IMR-90 (cell line): ENCODE data around the gene OPHN1. TPM values are rescaled to one million over a fixed set of nuclear protein-coding genes. Genes with fewer than 3 reads are reported as not detected.

ENCODE experiments used
- ATAC-seq: fragments of 200-7000 bp; cut with Tn5 transposase; 2 replicates; pipeline ENCODE4 v1.9.1; 2020; ENCODE audit warnings: low read depth, mild to moderate bottlenecking, moderate library complexity
- BruUV-seq: library from RNA; stranded (reverse); fragments of 400-500 nt; replicated peaks from 2 replicates; lab custom pipeline; 2021; lab: Mats Ljungman, UMichigan
- CTCF ChIA-PET: fragments of 300-600 bp; formaldehyde crosslinking; extraction: SDS; loops from one replicate; lab custom pipeline; 2021; ENCODE audit warnings: antibody characterized with exemption; lab: Yijun Ruan, JAX
- POLR2A ChIA-PET: fragments of 300-600 bp; sonication (Branson Sonifier 250); formaldehyde crosslinking; loops from one replicate; lab custom pipeline; 2022; ENCODE audit warnings: antibody characterized with exemption; ENCODE audit not compliant: unreplicated experiment; lab: Charles Lee
- DNase-seq: peaks from one replicate; pipeline ENCODE4 v3.0.0; 2013
- H2AFZ ChIP-seq: replicated peaks from 2 replicates; pipeline ENCODE3; 2013; ENCODE audit warnings: low read length, mild to moderate bottlenecking; ENCODE audit not compliant: poor library complexity
- H2AK5ac ChIP-seq: 2 replicates; pipeline ENCODE4 v1.6.1; 2013; ENCODE audit warnings: low read depth, low read length, inconsistent platforms
- H2AK9ac ChIP-seq: replicated peaks from 2 replicates; pipeline ENCODE3; 2013; ENCODE audit warnings: mild to moderate bottlenecking, low read depth, low read length, moderate library complexity; ENCODE audit not compliant: poor library complexity
- H2BK120ac ChIP-seq: 2 replicates; pipeline ENCODE4 v1.6.1; 2013; ENCODE audit warnings: low read depth, low read length, inconsistent platforms
- H2BK15ac ChIP-seq: 3 replicates; pipeline ENCODE4 v1.6.1; 2013; ENCODE audit warnings: low read depth, low read length, inconsistent platforms
- H2BK20ac ChIP-seq: 2 replicates; pipeline ENCODE4 v1.6.1; 2013; ENCODE audit warnings: low read depth, mild to moderate bottlenecking, inconsistent platforms, low read length, moderate library complexity
- H2BK5ac ChIP-seq: 2 replicates; pipeline ENCODE4 v1.6.1; 2013; ENCODE audit warnings: mild to moderate bottlenecking, low read depth, low read length, inconsistent platforms; ENCODE audit not compliant: poor library complexity, severe bottlenecking
- H3K14ac ChIP-seq: replicated peaks from 2 replicates; pipeline ENCODE4 v1.6.1; 2013; ENCODE audit warnings: low read depth, low read length, inconsistent platforms
- H3K18ac ChIP-seq: 2 replicates; pipeline ENCODE4 v1.6.1; 2013; ENCODE audit warnings: low read depth, low read length, control low read depth
- H3K23ac ChIP-seq: 2 replicates; pipeline ENCODE4 v1.6.1; 2013; ENCODE audit warnings: low read depth, low read length, inconsistent platforms
- H3K27ac ChIP-seq: 2 replicates; pipeline ENCODE4 v1.5.1; 2013; ENCODE audit warnings: mild to moderate bottlenecking, control low read depth, low read length; ENCODE audit not compliant: insufficient read depth
- H3K27me3 ChIP-seq: 2 replicates; pipeline ENCODE4 v1.6.1; 2013; ENCODE audit warnings: low read length; ENCODE audit not compliant: control insufficient read depth, insufficient read depth
- H3K36me3 ChIP-seq: 2 replicates; pipeline ENCODE4 v1.6.1; 2013; ENCODE audit warnings: low read length, mixed read lengths; ENCODE audit not compliant: control insufficient read depth, insufficient read depth
- H3K4ac ChIP-seq: 2 replicates; pipeline ENCODE4 v1.6.1; 2013; ENCODE audit warnings: low read depth, low read length, inconsistent platforms
- H3K4me1 ChIP-seq: 2 replicates; pipeline ENCODE4 v1.6.1; 2013; ENCODE audit warnings: low read length, mixed read lengths; ENCODE audit not compliant: control insufficient read depth, insufficient read depth
- H3K4me2 ChIP-seq: 2 replicates; pipeline ENCODE4 v1.6.1; 2013; ENCODE audit warnings: low read depth, mild to moderate bottlenecking, control low read depth, low read length, moderate library complexity
- H3K4me3 ChIP-seq: 2 replicates; pipeline ENCODE4 v1.5.1; 2013; ENCODE audit warnings: low read depth, mild to moderate bottlenecking, control low read depth, low read length, moderate library complexity; ENCODE audit not compliant: insufficient read depth
- H3K56ac ChIP-seq: 2 replicates; pipeline ENCODE4 v1.6.1; 2013; ENCODE audit warnings: low read length, inconsistent platforms; ENCODE audit not compliant: insufficient read depth; ENCODE audit errors: extremely low read depth
- H3K79me1 ChIP-seq, 2 experiments: 2 replicates each; pipeline ENCODE4 v1.6.1; 2013; ENCODE audit warnings: low read length in 2 of 2, inconsistent platforms in 1 of 2, low read depth in 1 of 2
- H3K9ac ChIP-seq: 2 replicates; pipeline ENCODE4 v1.6.1; 2013; ENCODE audit warnings: low read depth, low read length, control low read depth
- H3K9me1 ChIP-seq: 2 replicates; pipeline ENCODE4 v1.6.1; 2013; ENCODE audit warnings: low read length, inconsistent platforms; ENCODE audit not compliant: insufficient read depth
- H3K9me3 ChIP-seq: 2 replicates; pipeline ENCODE4 v1.6.1; 2013; ENCODE audit warnings: low read length; ENCODE audit not compliant: control insufficient read depth, insufficient read depth
- H4K20me1 ChIP-seq: 2 replicates; pipeline ENCODE4 v1.6.1; 2013; ENCODE audit warnings: low read length, inconsistent platforms; ENCODE audit not compliant: insufficient read depth
- H4K5ac ChIP-seq: 2 replicates; pipeline ENCODE4 v1.6.1; 2013; ENCODE audit warnings: mild to moderate bottlenecking, low read depth, low read length, control low read depth
- H4K8ac ChIP-seq, 2 experiments: 2 replicates each; pipeline ENCODE4 v1.6.1; 2013; ENCODE audit warnings: low read depth in 2 of 2, low read length in 2 of 2, control low read depth in 1 of 2, inconsistent platforms in 1 of 2
- H4K91ac ChIP-seq: 2 replicates; pipeline ENCODE4 v1.6.1; 2013; ENCODE audit warnings: low read depth, low read length, inconsistent platforms; ENCODE audit not compliant: insufficient read depth
- BHLHE40 ChIP-seq: fragments of 150-350 bp; IDR thresholded peaks from 2 replicates; pipeline ENCODE4 v1.6.1; 2016; ENCODE audit warnings: mild to moderate bottlenecking, low read depth, low read length
- CEBPB ChIP-seq: IDR thresholded peaks from 2 replicates; pipeline ENCODE4 v1.6.1; 2012; ENCODE audit warnings: low read depth, low read length, improper control_type of control experiment
- CHD1 ChIP-seq: IDR thresholded peaks from 2 replicates; pipeline ENCODE4 v1.6.1; 2012; ENCODE audit warnings: low read depth, low read length, improper control_type of control experiment
- FOS ChIP-seq: fragments of 150-350 bp; IDR thresholded peaks from 2 replicates; pipeline ENCODE4 v1.6.1; 2016; ENCODE audit warnings: low read depth, low read length
- MAFK ChIP-seq: IDR thresholded peaks from 2 replicates; pipeline ENCODE4 v1.6.1; 2012; ENCODE audit warnings: low read depth, low read length, improper control_type of control experiment
- MAZ ChIP-seq: IDR thresholded peaks from 2 replicates; pipeline ENCODE4 v1.6.1; 2012; ENCODE audit warnings: low read depth, mild to moderate bottlenecking, low read length, improper control_type of control experiment, moderate library complexity, borderline replicate concordance
- MXI1 ChIP-seq: IDR thresholded peaks from 2 replicates; pipeline ENCODE4 v1.6.1; 2012; ENCODE audit warnings: low read depth, mild to moderate bottlenecking, low read length, moderate library complexity, borderline replicate concordance
- NFE2L2 ChIP-seq: fragments of 150-350 bp; IDR thresholded peaks from 2 replicates; pipeline ENCODE4 v1.6.1; 2016; ENCODE audit warnings: low read depth, mild to moderate bottlenecking, low read length
- POLR2A ChIP-seq: IDR thresholded peaks from 2 replicates; pipeline ENCODE4 v1.6.1; 2012; ENCODE audit warnings: mild to moderate bottlenecking, low read depth, low read length
- RAD21 ChIP-seq: IDR thresholded peaks from 2 replicates; pipeline ENCODE4 v1.6.1; 2012; ENCODE audit warnings: low read length, improper control_type of control experiment
- RCOR1 ChIP-seq: IDR thresholded peaks from 2 replicates; pipeline ENCODE4 v1.6.1; 2012; ENCODE audit warnings: mild to moderate bottlenecking, low read length, improper control_type of control experiment; ENCODE audit not compliant: insufficient replicate concordance
- RFX5 ChIP-seq: IDR thresholded peaks from 2 replicates; pipeline ENCODE4 v1.8.0; 2012; ENCODE audit warnings: low read depth, mild to moderate bottlenecking, low read length, moderate library complexity
- SMC3 ChIP-seq: fragments of 150-350 bp; IDR thresholded peaks from 2 replicates; pipeline ENCODE4 v1.6.1; 2016; ENCODE audit warnings: low read depth, mild to moderate bottlenecking, antibody characterized with exemption, low read length, moderate library complexity
- WGBS, 2 experiments: methylation state at CpG; one replicate each; pipeline versions ENCODE4 v1.1.5 to v1.1.7; 2013; ENCODE audit warnings: missing lambda C conversion rate in 2 of 2; ENCODE audit not compliant: insufficient read length in 1 of 2; ENCODE audit errors: extremely low coverage in 2 of 2; 5-methylcytosine and 5-hydroxymethylcytosine counted together
- dilution Hi-C: fragments of 300-500 bp; cut with HindIII; formaldehyde crosslinking; loops from one replicate; pipeline ENCODE4 v1.14.3; 2018; ENCODE audit warnings: low sequenced_read_pairs; ENCODE audit not compliant: unreplicated experiment
- in situ Hi-C: fragments of 300-500 bp; cut with MboI; formaldehyde crosslinking; loops from 3 replicates; pipeline ENCODE4 v1.14.3; 2019; ENCODE audit warnings: low sequenced_read_pairs, inconsistent platforms, mixed read lengths
- intact Hi-C: fragments of 100-400 bp; cut with micrococcal nuclease; formaldehyde crosslinking; loops from 2 replicates; pipeline ENCODE4 v1.10.0; 2022
- polyA plus RNA-seq, 3 experiments: library from polyadenylated mRNA; depleted of rRNA; stranded (reverse); fragments of >200 nt; gene quantifications; 2 replicates each; pipeline ENCODE4 v1.2.3, GENCODE V29; 2012; ENCODE audit warnings: low replicate concordance in 1 of 3
- total RNA-seq: library from RNA; depleted of rRNA; stranded (reverse); fragments of >200 nt; gene quantifications from 2 replicates; pipeline ENCODE4 v1.2.3, GENCODE V29; 2012
- TF ChIP-seq, protein P1 (sequence below): conservative IDR thresholded peaks from 2 replicates; pipeline ENCODE4 v1.5.1; 2012; ENCODE audit warnings: mild to moderate bottlenecking, low read depth, low read length, improper control_type of control experiment
- TF ChIP-seq, protein P2 (sequence below): fragments of 150-350 bp; IDR thresholded peaks from 2 replicates; pipeline ENCODE4 v1.6.1; 2016; ENCODE audit warnings: low read depth, mild to moderate bottlenecking, low read length, moderate library complexity, borderline replicate concordance
- TF ChIP-seq, protein P3 (sequence below): fragments of 150-350 bp; IDR thresholded peaks from 2 replicates; pipeline ENCODE4 v1.6.1; 2017; ENCODE audit warnings: mild to moderate bottlenecking, antibody characterized with exemption, low read length, low read depth

The OPHN1 gene
- total and polyA plus RNA-seq, 2 of the 4 experiments (the other 2 are of a cell fraction) = 4.0 to 13.1 TPM

DNA sequence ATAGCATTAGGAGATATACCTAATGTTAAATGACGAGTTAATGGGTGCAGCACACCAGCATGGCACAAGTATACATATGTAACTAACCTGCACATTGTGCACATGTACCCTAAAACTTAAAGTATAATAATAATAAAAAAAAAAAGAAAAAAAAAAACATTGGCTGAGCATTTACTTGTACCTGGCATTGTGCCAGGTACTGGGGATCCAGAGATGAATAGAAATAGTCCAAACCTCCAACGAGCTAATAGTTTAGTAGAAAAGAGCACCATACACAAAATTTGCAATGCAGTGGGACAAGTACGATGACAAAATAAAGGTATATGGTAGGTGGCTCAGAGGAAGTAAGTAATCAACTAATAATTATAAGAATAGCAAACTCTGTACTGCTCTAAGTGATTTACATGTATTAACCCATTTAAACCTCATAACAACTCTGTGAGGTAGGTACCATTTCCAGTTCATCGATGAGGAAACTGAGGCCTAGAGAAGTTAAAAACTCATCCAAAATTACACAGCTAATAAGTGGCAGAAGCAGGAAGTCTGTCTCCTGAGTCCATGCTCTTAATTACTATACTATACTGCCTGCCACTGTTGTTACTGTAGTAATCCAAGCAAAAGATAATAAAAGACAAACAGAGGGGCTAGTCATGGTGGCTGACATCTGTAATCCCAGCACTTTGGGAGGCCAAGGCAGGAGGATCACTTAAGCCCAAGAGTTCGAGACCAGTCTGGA, 319.3 kb downstream of the OPHN1 start:
- H3K36me3 ChIP-seq = no peaks in the 10 kb centered on the region
- intact Hi-C loops = no loop called here
- WGBS, 2 experiments = no CpG with 5 or more reads among the region's 5 CpGs
- H2BK20ac ChIP-seq = no peak overlapping the region
- ChIA-PET CTCF (no interaction called here), POLR2A (no interaction called here)
- no peak overlapping the region for H3K9ac ChIP-seq
- H3K9me1 ChIP-seq = no peaks in the 10 kb centered on the region
- no peaks in the 10 kb centered on the region for H3K79me1 ChIP-seq
- no peaks in the 10 kb centered on the region for H3K9me3 ChIP-seq
- H3K18ac ChIP-seq = no peak overlapping the region
- no peak overlapping the region for H3K4me2 ChIP-seq
- no peak overlapping the region for H3K4me3 ChIP-seq
- ATAC-seq = no peak
- H3K27ac ChIP-seq = no peak overlapping the region
- no peak overlapping the region for H2BK120ac ChIP-seq
- no peaks in the 10 kb centered on the region for H3K4me1 ChIP-seq
- no peak overlapping the region for H3K56ac ChIP-seq
- H4K5ac ChIP-seq = no peak overlapping the region
- H2AK9ac ChIP-seq = no peak overlapping the region
- H3K14ac ChIP-seq = no peak overlapping the region
- H3K27me3 ChIP-seq = no peaks in the 10 kb centered on the region
- no peak overlapping the region for H2AFZ ChIP-seq
- in situ Hi-C loops = no loop called here
- no peak overlapping the region for H4K91ac ChIP-seq
- no peak overlapping the region for H3K4ac ChIP-seq
- no peaks in the 10 kb centered on the region for H4K20me1 ChIP-seq
- no peak overlapping the region for H2AK5ac ChIP-seq
- no peak overlapping the region for H2BK15ac ChIP-seq
- BruUV-seq = no TSS peak
- H2BK5ac ChIP-seq = no peak overlapping the region
- H4K8ac ChIP-seq = no peak overlapping the region
- DNase-seq = no peak
- no peak overlapping the region for H3K23ac ChIP-seq
- dilution Hi-C loops = no loop called here
- TF ChIP-seq SMC3 = no peak
- TF ChIP-seq MAFK = no peak
- TF ChIP-seq MXI1 = no peak
- TF ChIP-seq RFX5 = no peak
- TF ChIP-seq, protein P1, sequence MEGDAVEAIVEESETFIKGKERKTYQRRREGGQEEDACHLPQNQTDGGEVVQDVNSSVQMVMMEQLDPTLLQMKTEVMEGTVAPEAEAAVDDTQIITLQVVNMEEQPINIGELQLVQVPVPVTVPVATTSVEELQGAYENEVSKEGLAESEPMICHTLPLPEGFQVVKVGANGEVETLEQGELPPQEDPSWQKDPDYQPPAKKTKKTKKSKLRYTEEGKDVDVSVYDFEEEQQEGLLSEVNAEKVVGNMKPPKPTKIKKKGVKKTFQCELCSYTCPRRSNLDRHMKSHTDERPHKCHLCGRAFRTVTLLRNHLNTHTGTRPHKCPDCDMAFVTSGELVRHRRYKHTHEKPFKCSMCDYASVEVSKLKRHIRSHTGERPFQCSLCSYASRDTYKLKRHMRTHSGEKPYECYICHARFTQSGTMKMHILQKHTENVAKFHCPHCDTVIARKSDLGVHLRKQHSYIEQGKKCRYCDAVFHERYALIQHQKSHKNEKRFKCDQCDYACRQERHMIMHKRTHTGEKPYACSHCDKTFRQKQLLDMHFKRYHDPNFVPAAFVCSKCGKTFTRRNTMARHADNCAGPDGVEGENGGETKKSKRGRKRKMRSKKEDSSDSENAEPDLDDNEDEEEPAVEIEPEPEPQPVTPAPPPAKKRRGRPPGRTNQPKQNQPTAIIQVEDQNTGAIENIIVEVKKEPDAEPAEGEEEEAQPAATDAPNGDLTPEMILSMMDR = no peak
- no peak for TF ChIP-seq CHD1
- TF ChIP-seq BHLHE40 = no peak
- TF ChIP-seq RAD21 = no peak
- TF ChIP-seq CEBPB = no peak
- no peak for TF ChIP-seq RCOR1
- TF ChIP-seq, protein P2, sequence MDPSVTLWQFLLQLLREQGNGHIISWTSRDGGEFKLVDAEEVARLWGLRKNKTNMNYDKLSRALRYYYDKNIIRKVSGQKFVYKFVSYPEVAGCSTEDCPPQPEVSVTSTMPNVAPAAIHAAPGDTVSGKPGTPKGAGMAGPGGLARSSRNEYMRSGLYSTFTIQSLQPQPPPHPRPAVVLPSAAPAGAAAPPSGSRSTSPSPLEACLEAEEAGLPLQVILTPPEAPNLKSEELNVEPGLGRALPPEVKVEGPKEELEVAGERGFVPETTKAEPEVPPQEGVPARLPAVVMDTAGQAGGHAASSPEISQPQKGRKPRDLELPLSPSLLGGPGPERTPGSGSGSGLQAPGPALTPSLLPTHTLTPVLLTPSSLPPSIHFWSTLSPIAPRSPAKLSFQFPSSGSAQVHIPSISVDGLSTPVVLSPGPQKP = no peak
- TF ChIP-seq NFE2L2 = no peak
- TF ChIP-seq, protein P3, sequence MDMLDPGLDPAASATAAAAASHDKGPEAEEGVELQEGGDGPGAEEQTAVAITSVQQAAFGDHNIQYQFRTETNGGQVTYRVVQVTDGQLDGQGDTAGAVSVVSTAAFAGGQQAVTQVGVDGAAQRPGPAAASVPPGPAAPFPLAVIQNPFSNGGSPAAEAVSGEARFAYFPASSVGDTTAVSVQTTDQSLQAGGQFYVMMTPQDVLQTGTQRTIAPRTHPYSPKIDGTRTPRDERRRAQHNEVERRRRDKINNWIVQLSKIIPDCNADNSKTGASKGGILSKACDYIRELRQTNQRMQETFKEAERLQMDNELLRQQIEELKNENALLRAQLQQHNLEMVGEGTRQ = no peak
- TF ChIP-seq MAZ = no peak
- no peak for TF ChIP-seq FOS
- no peak for TF ChIP-seq POLR2A
